Astrocyte of the spinal cord (primary cell): ENCODE results near the gene DIP2B.

ENCODE experiments used
- DNase-seq: peaks from one replicate; pipeline ENCODE4 v3.0.0; 2011; ENCODE audit warnings: low read depth, low spot score
- H3K4me3 ChIP-seq: 2 replicates; pipeline ENCODE4 v1.5.1; 2011; ENCODE audit warnings: low read depth, mild to moderate bottlenecking, low read length, moderate library complexity
- in situ Hi-C: cut with HindIII; loops from 2 replicates; pipeline ENCODE4 v1.10.0; 2017; ENCODE audit warnings: low sequenced_read_pairs
- TF ChIP-seq, protein P1 (sequence below): IDR thresholded peaks from 2 replicates; pipeline ENCODE4 v1.5.1; 2012; ENCODE audit warnings: low read depth, mild to moderate bottlenecking, low read length, inconsistent platforms

Gene DIP2B

DNA sequence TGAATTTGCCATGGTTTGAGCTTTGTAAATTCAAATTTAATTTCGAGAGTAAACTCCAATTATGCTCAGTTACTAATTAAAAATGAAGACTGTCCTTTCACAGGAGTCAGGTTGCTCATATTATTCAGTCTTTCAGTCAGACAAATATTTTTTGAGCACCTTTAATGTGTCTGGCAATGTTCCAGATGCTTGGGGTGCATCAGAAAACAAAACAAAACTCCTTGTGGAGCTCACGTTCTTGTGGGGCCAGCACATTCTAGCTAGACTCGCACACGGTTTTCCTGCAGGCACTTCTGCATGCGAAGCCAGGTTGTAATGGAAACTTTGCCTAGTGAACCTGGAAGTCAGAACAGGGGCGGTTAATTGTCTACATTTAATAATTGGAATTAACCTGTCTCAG lies 195.2 kb downstream of the DIP2B start:
- in situ Hi-C loops, result no loop called here
- DNase-seq, result no peak
- TF ChIP-seq, protein P1, sequence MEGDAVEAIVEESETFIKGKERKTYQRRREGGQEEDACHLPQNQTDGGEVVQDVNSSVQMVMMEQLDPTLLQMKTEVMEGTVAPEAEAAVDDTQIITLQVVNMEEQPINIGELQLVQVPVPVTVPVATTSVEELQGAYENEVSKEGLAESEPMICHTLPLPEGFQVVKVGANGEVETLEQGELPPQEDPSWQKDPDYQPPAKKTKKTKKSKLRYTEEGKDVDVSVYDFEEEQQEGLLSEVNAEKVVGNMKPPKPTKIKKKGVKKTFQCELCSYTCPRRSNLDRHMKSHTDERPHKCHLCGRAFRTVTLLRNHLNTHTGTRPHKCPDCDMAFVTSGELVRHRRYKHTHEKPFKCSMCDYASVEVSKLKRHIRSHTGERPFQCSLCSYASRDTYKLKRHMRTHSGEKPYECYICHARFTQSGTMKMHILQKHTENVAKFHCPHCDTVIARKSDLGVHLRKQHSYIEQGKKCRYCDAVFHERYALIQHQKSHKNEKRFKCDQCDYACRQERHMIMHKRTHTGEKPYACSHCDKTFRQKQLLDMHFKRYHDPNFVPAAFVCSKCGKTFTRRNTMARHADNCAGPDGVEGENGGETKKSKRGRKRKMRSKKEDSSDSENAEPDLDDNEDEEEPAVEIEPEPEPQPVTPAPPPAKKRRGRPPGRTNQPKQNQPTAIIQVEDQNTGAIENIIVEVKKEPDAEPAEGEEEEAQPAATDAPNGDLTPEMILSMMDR, result no peak
- H3K4me3 ChIP-seq, result no peak overlapping the region

GRCh38 chr12:50706606-50707005 lies 201.8 kb downstream of the DIP2B start:
- H3K4me3 ChIP-seq, result no peak overlapping the region
- TF ChIP-seq, protein P1, result no peak
- DNase-seq, result no peak
- in situ Hi-C loops, result no loop called here

DNA sequence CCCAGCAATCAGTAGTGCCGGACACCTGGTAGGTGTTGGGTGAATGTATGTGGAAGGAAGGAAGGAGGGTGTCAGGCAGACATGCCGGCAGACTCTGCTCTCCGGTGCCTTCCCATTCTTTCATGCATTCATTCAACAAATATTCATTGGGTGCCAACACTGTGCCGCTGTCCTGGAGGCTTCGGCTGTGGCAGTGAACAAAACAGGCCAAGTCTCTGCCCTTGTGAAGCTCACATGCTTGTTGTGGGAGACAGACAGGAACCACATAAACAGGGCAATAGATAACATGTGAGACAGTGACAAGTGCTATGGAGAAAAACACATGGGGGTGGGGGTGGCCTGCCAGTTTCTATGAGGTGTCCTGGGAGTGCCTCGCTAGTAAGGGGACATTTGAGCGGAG lies 202.6 kb downstream of the DIP2B start:
- TF ChIP-seq, protein P1, result no peak
- H3K4me3 ChIP-seq, result no peak overlapping the region
- in situ Hi-C loops, result no loop called here
- DNase-seq, result no peak

GRCh38 chr12:50708631-50709030 lies 203.8 kb downstream of the DIP2B start:
- H3K4me3 ChIP-seq, result no peak overlapping the region
- TF ChIP-seq, protein P1, result no peak
- in situ Hi-C loops, result no loop called here
- no peak for DNase-seq

GRCh38 chr12:50711121-50711520 lies 206.3 kb downstream of the DIP2B start:
- no peak overlapping the region for H3K4me3 ChIP-seq
- in situ Hi-C loops, result no loop called here
- DNase-seq, result no peak
- TF ChIP-seq, protein P1, result no peak

GRCh38 chr12:50715174-50715573 lies 210.4 kb downstream of the DIP2B start:
- TF ChIP-seq, protein P1, result no peak
- in situ Hi-C loops, result no loop called here
- no peak for DNase-seq
- no peak overlapping the region for H3K4me3 ChIP-seq

- TF ChIP-seq, protein P1, result no peak
- in situ Hi-C loops, result no loop called here
Measured at GRCh38 chr12:50718760-50719159, 214.0 kb downstream of the DIP2B start.

More at GRCh38 chr12:50718760-50719159, 214.0 kb downstream of the DIP2B start:
- no peak overlapping the region for H3K4me3 ChIP-seq
- no peak for DNase-seq
